HG02623 (cell line): ENCODE results near the gene CCDC57.
"Not testable (repeated sequence)": the region's sequence is repeated elsewhere in the genome, so short reads cannot be mapped to it uniquely, and the experiment has no call there.

Source experiments
- ATAC-seq: cut with Tn5 transposase; IDR thresholded peaks from one replicate; pipeline ENCODE4 v1.9.1; 2021; ENCODE audit warnings: moderate library complexity; ENCODE audit not compliant: unreplicated experiment

Gene CCDC57

DNA sequence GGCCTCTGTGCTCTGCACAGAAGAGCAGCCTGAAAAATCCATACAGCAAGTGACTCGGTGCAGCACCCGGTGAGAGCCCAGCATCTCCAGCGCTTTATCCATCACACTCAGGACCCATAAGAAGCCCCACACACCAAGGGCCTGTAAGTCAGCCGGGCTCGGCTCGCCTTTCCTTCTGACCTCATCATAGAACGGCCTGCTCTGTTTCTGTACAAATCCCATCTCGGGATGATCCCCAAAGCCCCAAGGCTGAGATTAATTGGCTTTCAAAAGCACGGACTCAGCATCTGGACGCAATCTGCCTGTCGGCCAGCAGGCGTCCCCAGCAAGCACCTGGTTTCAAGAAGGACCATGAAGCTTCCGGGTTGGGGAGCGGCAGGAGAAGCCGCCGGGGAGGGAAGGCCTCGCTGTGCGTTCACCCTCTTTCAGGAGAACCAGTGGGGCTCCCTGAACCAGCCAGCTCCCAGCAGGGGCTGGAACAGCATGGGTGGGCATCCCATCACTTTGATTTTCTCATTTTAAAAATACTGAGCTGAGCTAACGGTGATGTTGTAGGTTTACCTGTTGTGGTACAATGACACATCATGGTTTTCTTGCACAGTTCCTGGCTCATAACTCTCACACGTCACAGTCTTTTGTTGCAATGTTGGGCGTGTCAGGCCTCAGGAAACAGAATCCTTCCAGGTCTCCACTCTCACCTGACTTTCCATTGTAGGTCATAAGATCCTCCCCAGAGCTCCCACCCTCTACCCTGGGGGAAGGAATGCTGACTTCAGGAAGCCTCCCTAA, 6.7 kb downstream of the CCDC57 start:
- ATAC-seq, result peak; percentile 60

- ATAC-seq, result no peak
These were observed 7.6 kb downstream of the CCDC57 start for GRCh38 chr17:82204831-82205719.

- no peak for ATAC-seq
These were observed 8.7 kb downstream of the CCDC57 start for GRCh38 chr17:82203920-82204319.

- no peak for ATAC-seq
These were observed 9.7 kb downstream of the CCDC57 start for GRCh38 chr17:82202981-82203380.

DNA sequence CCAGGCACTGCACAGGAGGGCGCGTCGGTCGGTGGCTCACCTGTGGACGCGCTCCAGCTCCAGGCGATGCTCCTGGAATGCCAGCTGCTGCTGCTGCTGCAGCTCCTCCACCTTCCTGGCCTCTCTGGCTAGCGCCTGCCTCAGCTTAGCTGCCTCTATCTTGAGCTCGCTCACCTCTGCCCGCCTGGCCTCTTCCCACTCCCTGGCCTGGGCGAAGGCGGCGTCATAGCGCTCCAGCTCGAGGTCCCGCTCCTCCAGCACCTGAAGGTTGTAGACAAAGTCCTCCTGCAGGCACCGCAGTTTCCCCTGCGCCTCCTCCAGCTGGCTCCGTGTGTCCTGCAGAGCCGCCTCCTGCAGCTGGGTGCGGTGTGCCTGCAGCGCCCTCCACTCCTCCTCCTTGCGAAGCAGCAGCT, 11.1 kb downstream of the CCDC57 start:
- ATAC-seq, result no peak

DNA sequence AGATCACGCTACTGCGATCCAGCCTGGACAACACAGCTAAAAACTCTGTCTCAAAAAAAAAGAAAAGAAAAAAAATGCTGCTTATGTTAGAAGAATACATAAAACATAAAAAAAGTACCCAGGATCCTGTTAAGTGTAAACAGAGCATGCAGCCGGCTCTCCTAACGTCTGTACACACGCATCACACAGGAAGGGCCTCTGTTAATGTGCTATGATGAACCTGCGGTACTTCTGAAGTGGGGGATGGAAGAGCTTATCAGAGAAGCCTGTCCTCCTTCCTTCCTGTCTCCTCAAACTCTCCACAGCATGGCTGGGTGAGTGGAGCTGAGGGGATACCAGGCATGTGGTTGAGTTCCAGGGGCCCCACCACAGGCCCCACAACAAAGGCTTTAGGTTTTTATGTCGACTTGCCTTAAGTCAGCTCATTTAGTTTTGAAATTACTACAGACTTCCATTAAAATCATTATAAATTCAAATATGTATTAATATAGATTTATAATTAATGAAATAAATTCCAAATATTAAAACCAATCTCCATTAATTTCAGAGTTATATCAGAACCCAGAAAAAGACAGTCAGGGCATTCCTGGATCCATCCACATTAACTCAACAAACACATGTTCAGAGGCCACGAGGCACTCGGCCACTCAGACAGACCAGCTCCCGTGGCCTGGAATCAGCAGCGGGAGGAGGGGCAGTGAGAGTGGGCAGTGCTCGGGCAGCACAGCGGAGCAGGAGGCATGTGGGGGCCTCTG, 11.7 kb downstream of the CCDC57 start:
- ATAC-seq, result no peak

- no peak for ATAC-seq
These were observed 12.5 kb downstream of the CCDC57 start for GRCh38 chr17:82200135-82200534.

GRCh38 chr17:82199496-82199895, 13.1 kb downstream of the CCDC57 start:
- no peak for ATAC-seq

DNA sequence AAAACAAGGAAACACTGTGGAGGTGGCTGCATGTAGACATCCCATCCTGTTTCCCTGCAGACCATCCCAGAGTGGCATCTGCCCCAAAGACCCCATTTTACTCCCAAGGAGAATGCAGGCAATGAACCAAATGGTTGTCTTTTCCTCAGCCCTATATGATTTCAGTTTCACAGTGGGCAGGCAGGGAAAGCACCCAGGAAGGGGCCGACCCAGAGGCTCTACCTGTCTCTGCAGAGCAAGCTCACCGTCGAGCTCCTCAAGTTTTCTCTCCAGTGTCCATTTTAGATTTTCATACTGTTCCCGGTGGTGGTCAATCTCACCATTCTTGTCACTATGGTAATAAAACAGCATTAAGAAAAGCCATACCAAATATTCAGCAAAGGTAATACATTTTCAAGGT, 14.6 kb downstream of the CCDC57 start:
- ATAC-seq, result no peak

- no peak for ATAC-seq
These were observed 16.7 kb downstream of the CCDC57 start for GRCh38 chr17:82195675-82196672.

- ATAC-seq, result no peak
These were observed 17.9 kb downstream of the CCDC57 start for GRCh38 chr17:82194765-82195164.

GRCh38 chr17:82193520-82194220, 19.0 kb downstream of the CCDC57 start:
- ATAC-seq, result no peak

- not testable (repeated sequence) for ATAC-seq
These were observed 19.6 kb downstream of the CCDC57 start for GRCh38 chr17:82193050-82193449.

DNA sequence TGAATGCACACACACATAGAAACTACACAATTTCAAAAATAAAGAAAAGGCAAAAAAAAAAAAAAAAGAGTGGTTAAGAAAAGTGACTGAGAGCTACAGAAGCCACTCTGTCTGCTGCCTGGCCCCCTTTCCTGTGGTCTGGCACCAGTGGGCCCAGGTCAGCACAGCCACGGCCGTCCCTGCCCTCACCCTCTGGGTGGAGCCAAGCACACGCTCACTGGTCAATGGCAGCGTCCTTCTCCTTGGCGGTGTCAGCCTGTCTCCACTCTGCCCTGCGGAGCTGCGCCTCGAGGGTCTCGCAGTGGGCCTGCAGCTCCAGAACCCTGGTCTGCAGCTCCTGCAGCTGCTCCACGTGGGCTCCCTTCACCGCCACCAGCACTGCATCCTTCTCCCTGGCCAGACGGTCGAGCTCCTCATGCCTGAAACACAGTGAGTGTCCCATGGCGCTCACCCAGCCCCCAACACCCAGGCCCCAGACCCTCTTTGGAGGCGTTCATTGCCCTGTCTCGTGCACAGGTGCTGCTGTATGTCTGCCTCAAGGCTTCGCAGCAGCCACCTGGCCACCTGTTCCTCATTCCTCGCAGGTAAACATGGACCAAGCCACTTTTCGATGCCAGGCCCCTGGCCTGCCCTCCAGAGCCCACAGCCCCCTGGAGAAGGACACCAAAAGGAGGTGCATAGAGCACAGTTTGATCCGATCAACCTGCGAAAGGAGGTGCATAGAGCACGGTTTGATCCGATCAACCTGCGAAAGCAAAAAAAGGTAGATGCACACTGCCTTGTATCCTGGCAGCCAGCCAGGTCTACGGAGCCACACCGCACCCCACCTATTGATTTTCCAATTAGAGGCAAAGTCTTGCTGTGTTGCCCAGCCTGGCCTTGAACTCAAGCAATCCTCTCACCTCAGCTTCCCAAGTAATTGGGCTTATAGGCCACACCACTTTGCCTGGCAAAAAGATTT, 24.4 kb downstream of the CCDC57 start:
- ATAC-seq, result no peak

DNA sequence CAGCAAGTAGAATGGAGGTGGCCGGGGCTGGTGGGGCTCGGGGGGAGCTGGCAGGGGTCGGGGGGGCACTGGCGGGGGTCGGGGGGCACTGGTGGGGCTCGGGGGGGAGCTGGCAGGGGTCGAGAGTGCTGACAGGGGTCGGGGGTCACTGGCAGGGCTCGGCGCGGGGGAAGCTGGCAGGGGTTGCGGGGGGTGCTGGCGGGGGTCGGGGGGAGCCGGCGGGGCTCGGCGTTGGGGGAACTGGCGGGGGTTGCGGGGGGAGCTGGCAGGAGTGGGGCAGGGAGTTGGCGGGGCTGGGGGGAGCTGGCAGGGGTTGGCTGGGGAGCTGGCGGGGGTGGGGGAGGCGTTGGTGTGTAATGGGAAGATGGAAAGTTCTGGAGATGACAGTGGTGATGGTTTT, 25.1 kb downstream of the CCDC57 start:
- ATAC-seq, result no peak

DNA sequence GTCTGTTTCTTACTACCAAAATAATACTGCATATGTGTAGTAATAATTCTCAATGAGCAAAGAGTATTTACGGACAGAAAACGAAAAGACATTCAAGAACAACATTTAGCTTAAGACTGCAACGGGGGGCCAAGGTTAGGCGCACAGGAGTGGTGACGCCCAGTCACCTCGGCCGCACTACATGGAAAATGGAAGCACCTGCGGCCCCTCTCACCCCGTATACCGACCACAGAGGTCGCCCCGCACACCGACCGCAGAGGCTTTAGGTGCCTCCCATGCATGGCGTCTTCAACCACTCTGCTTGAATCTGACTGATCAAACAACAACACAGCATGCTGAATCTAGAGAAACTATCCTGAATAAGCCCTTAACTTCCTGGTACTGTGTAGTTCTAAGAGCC, 26.4 kb downstream of the CCDC57 start:
- no peak for ATAC-seq

- no peak for ATAC-seq
These were observed 27.9 kb downstream of the CCDC57 start for GRCh38 chr17:82184761-82185160.

DNA sequence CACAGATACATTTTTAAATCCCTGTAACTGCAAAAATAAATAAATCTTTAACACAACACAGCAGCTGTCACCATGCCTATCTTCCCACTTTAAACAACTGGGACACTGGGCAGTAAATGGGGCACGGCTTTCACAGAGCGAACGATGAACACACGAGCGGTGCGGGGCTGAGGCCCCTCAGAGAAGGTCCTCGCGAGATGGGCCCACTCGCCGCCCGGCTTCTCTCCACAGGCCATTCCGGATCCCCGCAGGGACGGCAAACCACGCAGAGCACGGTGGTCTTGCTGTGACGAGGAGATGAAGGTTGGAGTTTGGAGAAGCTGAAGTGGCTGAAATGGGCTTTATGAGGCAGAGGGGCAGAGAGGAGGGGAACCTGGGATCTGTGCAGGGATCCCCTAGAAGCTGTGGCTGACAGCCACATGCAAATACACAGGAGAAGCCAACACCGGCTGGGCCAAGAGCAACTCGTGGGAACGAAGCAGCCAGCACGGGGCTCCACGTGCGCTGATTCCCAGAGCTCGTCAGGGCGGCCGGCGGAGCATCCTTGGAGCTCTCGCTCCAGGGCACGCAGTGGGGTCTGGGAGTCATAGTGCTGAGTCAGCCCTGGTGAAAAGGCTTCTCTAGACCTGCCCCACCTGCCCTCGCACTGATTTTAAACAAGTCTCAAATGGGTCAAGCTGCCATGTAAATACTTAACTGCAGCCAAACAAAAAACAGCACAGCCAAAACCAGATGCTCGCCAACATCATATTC, 31.7 kb downstream of the CCDC57 start:
- ATAC-seq, result no peak
